ENCODE data around the gene EPHA1.

- TF ChIP-seq EP300 (IDR thresholded peaks at IDR 0.05): no peak
- TF ChIP-seq CTCF (IDR thresholded peaks at IDR 0.05): no peak
- no peak for TF ChIP-seq POLR2AphosphoS5 (IDR thresholded peaks at IDR 0.05)
- no peak for TF ChIP-seq POLR2A (IDR thresholded peaks at IDR 0.05)
Observed at GRCh38 chr7:143455942-143456341, 47.3 kb upstream of the EPHA1 start.
